Activated CD8-positive, alpha-beta T cell treated with anti-CD3 and anti-CD28 coated beads for 36 hours (primary cell): ENCODE results near the gene PRAC1. TPM values are rescaled to one million over a fixed set of nuclear protein-coding genes. Genes with fewer than 3 reads are reported as not detected.

Source experiments
- ATAC-seq: fragments of 200-7000 bp; cut with Tn5 transposase; one replicate; pipeline ENCODE4 v1.10.0; 2021; ENCODE audit warnings: mild to moderate bottlenecking, moderate library complexity
- CTCF ChIA-PET: fragments of 350-600 bp; sonication (Branson Sonifier 250); formaldehyde crosslinking; loops from one replicate; lab custom pipeline; 2021; ENCODE audit warnings: antibody characterized with exemption; lab: Charles Lee
- POLR2A ChIA-PET: fragments of 350-600 bp; sonication (Branson Sonifier 250); formaldehyde crosslinking; loops from one replicate; lab custom pipeline; 2021; ENCODE audit warnings: antibody characterized with exemption; lab: Charles Lee
- DNase-seq: peaks from one replicate; pipeline ENCODE4 v3.0.0-alpha.2; 2020
- H3K27ac Mint-ChIP-seq: one replicate; pipeline ENCODE4 v1.8.0; 2021; ENCODE audit warnings: mild to moderate bottlenecking, mixed read lengths
- H3K27me3 Mint-ChIP-seq: one replicate; pipeline ENCODE4 v1.8.0; 2021; ENCODE audit warnings: mixed read lengths
- H3K36me3 Mint-ChIP-seq: one replicate; pipeline ENCODE4 v1.8.0; 2021; ENCODE audit warnings: low read depth, mixed read lengths
- H3K4me1 Mint-ChIP-seq: one replicate; pipeline ENCODE4 v1.8.0; 2021; ENCODE audit warnings: low read depth, mixed read lengths
- H3K4me3 Mint-ChIP-seq: one replicate; pipeline ENCODE4 v1.8.0; 2021; ENCODE audit warnings: mild to moderate bottlenecking, moderate library complexity, mixed read lengths
- H3K9me3 Mint-ChIP-seq: one replicate; pipeline ENCODE4 v1.8.0; 2021; ENCODE audit warnings: mixed read lengths
- intact Hi-C: fragments of 100-400 bp; cut with micrococcal nuclease; formaldehyde crosslinking; loops from one replicate; pipeline ENCODE4 v1.10.0; 2022
- total RNA-seq, 2 experiments: library from RNA; stranded (reverse); gene quantifications; one replicate each; pipeline ENCODE4 v1.2.3, GENCODE V29; 2021
- TF ChIP-seq, protein P1 (sequence below): fragments of 200-600 bp; IDR thresholded peaks from one replicate; pipeline ENCODE4 v1.8.0; 2022; ENCODE audit warnings: antibody characterized with exemption, mild to moderate bottlenecking

Gene PRAC1
- total RNA-seq, 2 experiments from 2014 or later, result not detected

DNA sequence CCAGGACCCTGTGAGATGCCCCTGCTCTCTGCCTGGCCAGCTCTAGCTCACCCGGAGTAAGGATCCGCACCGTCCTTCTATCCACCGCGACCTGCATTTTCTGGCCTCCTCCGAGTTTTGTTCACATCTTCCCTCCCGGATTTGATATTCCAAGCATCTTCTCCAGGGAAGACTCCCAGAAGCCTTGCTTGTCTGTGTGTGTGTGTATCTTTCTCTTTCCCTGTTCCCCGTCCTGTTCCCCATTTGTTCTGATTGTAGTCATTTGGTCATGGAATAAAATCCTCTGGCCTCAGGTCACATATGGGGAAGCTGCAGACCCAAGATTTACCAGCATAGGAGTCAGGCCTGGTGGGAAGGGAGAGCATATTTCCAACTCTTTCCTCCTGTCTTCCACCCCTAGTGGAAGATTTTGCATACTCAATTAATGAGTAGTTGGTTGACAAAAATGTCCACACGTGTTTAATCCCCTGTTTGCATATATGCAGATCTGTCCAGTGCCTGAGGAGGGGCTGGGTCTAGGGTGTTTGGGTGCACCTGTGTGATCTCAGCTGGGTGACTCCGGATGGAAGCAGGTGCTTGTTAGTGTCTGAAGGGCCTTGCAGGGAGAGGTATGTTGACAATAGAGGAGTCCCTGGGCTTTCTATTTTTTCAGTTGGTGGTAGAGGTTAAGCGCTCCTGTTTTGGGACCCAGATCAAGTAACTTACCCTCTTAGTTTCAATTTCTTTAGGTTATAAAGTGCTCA is 1.9 kb downstream of the PRAC1 start:
- Mint-ChIP-seq H3K9me3 (no peaks in the 10 kb centered on the region), H3K4me3 (no peak overlapping the region), H3K27ac (no peak overlapping the region), H3K4me1 (peaks cover 33% of the 10 kb centered on the region), H3K27me3 (peaks cover 83% of the 10 kb centered on the region), H3K36me3 (no peaks in the 10 kb centered on the region)
- intact Hi-C loops, result loop anchor here (10.0 kb wide), 1 partner anchor 106 kb away; the partner anchor contains the start of genes HOXB7 and HOXB8
- no peak for DNase-seq
- ChIA-PET CTCF (interaction anchor here (0.8 to 4.5 kb wide), 9 partner anchors 8 to 164 kb away, joined by 3 to 19 read pairs (median 5); partner anchors contain the start of gene HOXB13), POLR2A (interaction anchor here (1.0 kb wide), 1 partner anchor 15 kb away, joined by 4 read pairs; no protein-coding TSS in a partner anchor)
- no peak for ATAC-seq
- TF ChIP-seq, protein P1, sequence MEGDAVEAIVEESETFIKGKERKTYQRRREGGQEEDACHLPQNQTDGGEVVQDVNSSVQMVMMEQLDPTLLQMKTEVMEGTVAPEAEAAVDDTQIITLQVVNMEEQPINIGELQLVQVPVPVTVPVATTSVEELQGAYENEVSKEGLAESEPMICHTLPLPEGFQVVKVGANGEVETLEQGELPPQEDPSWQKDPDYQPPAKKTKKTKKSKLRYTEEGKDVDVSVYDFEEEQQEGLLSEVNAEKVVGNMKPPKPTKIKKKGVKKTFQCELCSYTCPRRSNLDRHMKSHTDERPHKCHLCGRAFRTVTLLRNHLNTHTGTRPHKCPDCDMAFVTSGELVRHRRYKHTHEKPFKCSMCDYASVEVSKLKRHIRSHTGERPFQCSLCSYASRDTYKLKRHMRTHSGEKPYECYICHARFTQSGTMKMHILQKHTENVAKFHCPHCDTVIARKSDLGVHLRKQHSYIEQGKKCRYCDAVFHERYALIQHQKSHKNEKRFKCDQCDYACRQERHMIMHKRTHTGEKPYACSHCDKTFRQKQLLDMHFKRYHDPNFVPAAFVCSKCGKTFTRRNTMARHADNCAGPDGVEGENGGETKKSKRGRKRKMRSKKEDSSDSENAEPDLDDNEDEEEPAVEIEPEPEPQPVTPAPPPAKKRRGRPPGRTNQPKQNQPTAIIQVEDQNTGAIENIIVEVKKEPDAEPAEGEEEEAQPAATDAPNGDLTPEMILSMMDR, result no peak

DNA sequence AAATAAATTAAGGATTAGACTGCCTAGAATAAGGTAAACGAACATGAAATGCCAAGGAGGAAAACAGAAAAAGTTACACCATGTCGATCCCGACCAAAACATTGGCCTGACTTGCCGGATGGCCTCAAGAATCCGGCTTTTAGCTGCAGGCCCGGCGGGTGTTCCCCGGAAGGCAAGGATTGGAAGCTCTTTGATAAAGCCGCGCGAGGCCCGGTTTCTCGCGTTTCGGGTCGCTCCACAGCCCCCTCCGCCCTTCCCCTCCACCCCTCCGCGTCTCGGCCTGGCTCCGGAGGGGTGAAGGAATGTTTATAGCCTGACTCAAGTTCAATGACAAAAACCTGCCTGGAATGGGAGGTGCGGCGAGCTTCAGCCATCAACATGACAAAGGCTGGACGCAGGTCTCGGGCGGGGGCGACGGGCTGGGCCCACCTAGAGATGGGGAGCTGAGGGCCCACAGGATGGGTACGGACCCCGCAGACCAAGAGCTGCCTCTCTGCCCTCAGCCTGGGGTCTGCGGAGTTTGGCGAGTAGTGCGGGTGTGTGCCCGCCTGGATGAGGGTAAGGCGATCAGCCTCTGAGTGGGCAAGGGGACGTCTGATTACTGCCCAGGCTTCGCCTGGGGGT is 2.6 kb downstream of the PRAC1 start:
- H3K9me3 Mint-ChIP-seq, result no peaks in the 10 kb centered on the region
- no peaks in the 10 kb centered on the region for H3K36me3 Mint-ChIP-seq
- ATAC-seq (no peak), DNase-seq (no peak)
- CTCF ChIA-PET, result interaction anchor here (0.7 to 4.5 kb wide), 9 partner anchors 8 to 159 kb away, joined by 3 to 19 read pairs (median 5); partner anchors contain the start of gene HOXB13
- peaks cover 77% of the 10 kb centered on the region for H3K27me3 Mint-ChIP-seq
- no peak overlapping the region for H3K27ac Mint-ChIP-seq
- TF ChIP-seq, protein P1, result no peak
- intact Hi-C loops, result loop anchor here (5.0 to 10.0 kb wide), 2 partner anchors 33 to 105 kb away; partner anchors contain the start of genes HOXB7 and HOXB8
- no peak overlapping the region for H3K4me3 Mint-ChIP-seq
- POLR2A ChIA-PET, result interaction anchor here (1.0 kb wide), 1 partner anchor 14 kb away, joined by 4 read pairs; no protein-coding TSS in a partner anchor
- H3K4me1 Mint-ChIP-seq, result peaks cover 28% of the 10 kb centered on the region

DNA sequence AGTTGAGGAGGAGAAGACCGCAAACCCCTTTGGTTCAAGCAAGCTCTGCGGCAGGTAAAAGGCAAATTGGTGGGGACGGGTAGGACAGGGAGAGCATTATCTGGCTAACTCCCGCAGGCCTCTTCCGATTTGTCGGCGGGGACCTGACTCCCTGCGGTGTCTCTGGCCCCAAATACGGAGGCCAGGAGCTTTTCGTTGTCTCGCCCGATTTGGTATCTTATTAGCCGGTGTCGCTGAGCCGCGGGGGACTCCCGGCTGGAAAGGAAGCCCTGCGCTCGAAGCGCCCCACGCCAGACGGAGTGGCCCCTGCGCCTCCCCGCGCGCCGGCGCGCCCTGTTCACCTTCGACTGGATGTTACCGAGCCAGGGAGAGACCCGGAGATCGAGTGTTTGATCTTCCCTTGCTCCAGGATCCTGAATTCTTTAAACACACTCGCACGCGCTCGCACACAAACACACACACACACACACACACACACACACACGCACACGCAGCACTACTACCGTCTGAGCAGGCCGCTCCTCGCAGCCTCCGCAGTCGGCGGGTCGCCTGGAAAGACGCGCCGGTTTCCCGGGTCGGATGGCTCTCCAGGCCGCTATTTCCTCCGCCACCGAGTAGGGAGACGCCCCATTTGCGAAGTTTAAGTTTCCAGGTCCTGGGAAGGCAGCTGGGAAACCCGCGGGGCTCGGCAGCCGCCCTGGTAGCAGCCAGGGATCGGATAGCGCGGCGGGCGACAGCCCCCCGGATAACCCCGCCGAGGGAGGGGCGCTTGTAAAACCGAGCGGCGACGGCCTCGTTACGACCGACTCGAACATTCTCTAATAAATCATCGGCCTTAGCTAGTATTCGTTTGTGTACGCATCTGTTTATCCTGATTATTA is 3.3 kb downstream of the PRAC1 start:
- DNase-seq (no peak), ATAC-seq (peak; percentile 27)
- peak overlapping the region; percentile 3 for H3K4me3 Mint-ChIP-seq
- no peaks in the 10 kb centered on the region for H3K9me3 Mint-ChIP-seq
- no peak overlapping the region for H3K27ac Mint-ChIP-seq
- CTCF ChIA-PET, result interaction anchor here (0.7 to 4.5 kb wide), 12 partner anchors 9 to 166 kb away, joined by 3 to 19 read pairs (median 3); partner anchors contain the start of gene HOXB13
- peaks cover 74% of the 10 kb centered on the region for H3K27me3 Mint-ChIP-seq
- no peaks in the 10 kb centered on the region for H3K36me3 Mint-ChIP-seq
- POLR2A ChIA-PET, result interaction anchor here (0.6 to 1.3 kb wide), 4 partner anchors 9 to 50 kb away, joined by 3 to 5 read pairs (median 4); partner anchors contain the start of gene HOXB13
- TF ChIP-seq, protein P1, result no peak
- H3K4me1 Mint-ChIP-seq, result peaks cover 22% of the 10 kb centered on the region
- intact Hi-C loops, result loop anchor here (5.0 kb wide), 1 partner anchor 33 kb away; no protein-coding TSS in a partner anchor

- Mint-ChIP-seq H3K4me1 (peaks cover 16% of the 10 kb centered on the region), H3K27me3 (peaks cover 72% of the 10 kb centered on the region), H3K9me3 (no peaks in the 10 kb centered on the region), H3K27ac (no peak overlapping the region), H3K36me3 (no peaks in the 10 kb centered on the region), H3K4me3 (peak overlapping the region; percentile 3)
- peak; percentile 39 for DNase-seq
- POLR2A ChIA-PET, result interaction anchor here (0.6 to 1.3 kb wide), 3 partner anchors 10 to 49 kb away, joined by 3 to 5 read pairs (median 3); partner anchors contain the start of gene HOXB13
- TF ChIP-seq, protein P1, result no peak
- CTCF ChIA-PET, result interaction anchor here (0.7 to 4.5 kb wide), 10 partner anchors 10 to 166 kb away, joined by 3 to 19 read pairs (median 3); partner anchors contain the start of gene HOXB13
- no peak for ATAC-seq
- intact Hi-C loops, result loop anchor here (5.0 kb wide), 1 partner anchor 34 kb away; no protein-coding TSS in a partner anchor
Observed at GRCh38 chr17:48718227-48718760, 4.0 kb downstream of the PRAC1 start.
